ENCODE measurements around the gene ELANE.
"Not testable (repeated sequence)": the region's sequence is repeated elsewhere in the genome, so short reads cannot be mapped to it uniquely, and the experiment has no call there.

DNA sequence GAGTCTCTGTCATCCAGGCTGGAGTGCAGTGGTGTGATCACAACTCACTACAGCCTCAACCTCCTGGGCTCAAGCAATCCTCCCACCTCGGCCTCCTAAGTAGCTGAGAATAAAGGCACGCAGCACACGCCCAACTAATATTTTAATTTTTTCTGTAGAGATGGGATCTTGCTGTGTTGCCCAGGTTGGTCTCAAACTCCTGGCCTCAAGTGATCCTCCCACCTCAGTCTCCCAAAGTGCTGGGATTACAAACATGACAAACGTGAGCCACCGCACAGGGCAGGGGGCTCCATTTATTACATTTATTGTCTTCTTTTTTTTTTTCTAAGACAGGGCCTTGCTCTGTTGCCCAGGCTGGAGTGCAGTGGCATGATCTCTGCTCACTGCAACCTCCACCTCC is 31.9 kb upstream of the ELANE start:
- TF ChIP-seq POLR2AphosphoS5 (IDR thresholded peaks at IDR 0.05; ENCODE audit: borderline replicate concordance, low read depth, low read length); EZH2 (IDR thresholded peaks at IDR 0.05); FOXP2 (optimal IDR thresholded peaks at IDR 0.05; ENCODE audit: control extremely low read depth, extremely low read length, insufficient read depth): not testable (repeated sequence)
